AG04450 (cell line): Measurements from ENCODE around the gene MRPL47. TPM values are rescaled to one million over a fixed set of nuclear protein-coding genes. Genes with fewer than 3 reads are reported as not detected.

Experiments
- CTCF ChIA-PET: fragments of 300-600, 350-600 bp; formaldehyde crosslinking; extraction: SDS; loops from one replicate; lab custom pipeline; 2022; ENCODE audit warnings: antibody characterized with exemption, inconsistent platforms; lab: Charles Lee
- POLR2A ChIA-PET: fragments of 350-600 bp; formaldehyde crosslinking; extraction: SDS; loops from one replicate; lab custom pipeline; 2021; ENCODE audit warnings: antibody characterized with exemption, inconsistent platforms; lab: Yijun Ruan, JAX
- DNase-seq: peaks from one replicate; pipeline ENCODE4 v3.0.0-alpha.2; 2011; ENCODE audit warnings: low read depth, low spot score
- H3K27ac ChIP-seq: one replicate; pipeline ENCODE4 v1.5.1; 2012; ENCODE audit warnings: low read depth, low read length, control low read depth
- H3K27me3 ChIP-seq: one replicate; pipeline ENCODE4 v1.6.0; 2012; ENCODE audit warnings: low read length; ENCODE audit not compliant: control insufficient read depth, insufficient read depth
- H3K4me3 ChIP-seq: 2 replicates; pipeline ENCODE4 v1.5.1; 2011; ENCODE audit warnings: mild to moderate bottlenecking, low read depth, low read length, control low read depth
- H3K9me3 ChIP-seq: 2 replicates; pipeline ENCODE4 v1.5.1; 2012; ENCODE audit warnings: low read length; ENCODE audit not compliant: control insufficient read depth, insufficient read depth
- polyA plus RNA-seq: library from polyadenylated mRNA; depleted of rRNA; stranded (reverse); fragments of >200 nt; gene quantifications from 2 replicates; pipeline ENCODE4 v1.2.3, GENCODE V29; 2011
- TF ChIP-seq, protein P1 (sequence below): IDR thresholded peaks from 2 replicates; pipeline ENCODE4 v1.5.1; 2011; ENCODE audit warnings: low read depth, low read length, control low read depth, inconsistent platforms

Gene MRPL47
- polyA plus RNA-seq, 1 experiment: 87.9 TPM

DNA sequence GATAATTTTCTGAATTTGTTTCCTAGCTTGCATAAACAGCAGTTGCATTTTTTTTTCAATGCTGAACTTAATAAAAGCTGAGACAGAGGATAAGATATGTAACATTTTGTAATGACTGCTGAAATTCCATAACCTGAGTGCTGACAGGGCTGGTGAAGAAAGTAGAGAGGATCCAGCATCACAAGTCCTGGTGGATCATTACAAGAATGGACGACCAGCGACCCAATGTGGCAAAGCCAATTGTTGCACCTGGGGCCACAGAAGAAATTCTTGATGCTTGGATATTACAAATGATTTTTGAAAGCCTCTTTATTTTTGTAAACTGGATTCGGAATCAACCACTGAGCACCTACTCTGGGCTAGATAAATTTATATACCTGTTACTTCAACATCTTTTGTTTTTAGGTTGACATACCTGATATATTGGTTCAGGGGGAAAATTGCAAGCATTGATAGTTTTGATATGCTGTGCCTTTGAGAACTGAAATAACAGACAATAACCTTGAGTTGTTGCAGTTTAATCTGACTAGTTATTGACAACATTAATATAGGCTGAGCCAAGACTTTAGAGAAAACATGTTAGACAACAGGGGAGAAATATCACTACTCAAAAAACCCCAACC is 45.6 kb downstream of the MRPL47 start:
- H3K9me3 ChIP-seq: no peaks in the 10 kb centered on the region
- ChIA-PET CTCF (interaction anchor here (0.6 to 2.0 kb wide), 15 partner anchors 10 to 238 kb away, joined by 3 to 15 read pairs (median 4); no protein-coding TSS in a partner anchor), POLR2A (no interaction called here)
- no peak overlapping the region for H3K27ac ChIP-seq
- TF ChIP-seq, protein P1, sequence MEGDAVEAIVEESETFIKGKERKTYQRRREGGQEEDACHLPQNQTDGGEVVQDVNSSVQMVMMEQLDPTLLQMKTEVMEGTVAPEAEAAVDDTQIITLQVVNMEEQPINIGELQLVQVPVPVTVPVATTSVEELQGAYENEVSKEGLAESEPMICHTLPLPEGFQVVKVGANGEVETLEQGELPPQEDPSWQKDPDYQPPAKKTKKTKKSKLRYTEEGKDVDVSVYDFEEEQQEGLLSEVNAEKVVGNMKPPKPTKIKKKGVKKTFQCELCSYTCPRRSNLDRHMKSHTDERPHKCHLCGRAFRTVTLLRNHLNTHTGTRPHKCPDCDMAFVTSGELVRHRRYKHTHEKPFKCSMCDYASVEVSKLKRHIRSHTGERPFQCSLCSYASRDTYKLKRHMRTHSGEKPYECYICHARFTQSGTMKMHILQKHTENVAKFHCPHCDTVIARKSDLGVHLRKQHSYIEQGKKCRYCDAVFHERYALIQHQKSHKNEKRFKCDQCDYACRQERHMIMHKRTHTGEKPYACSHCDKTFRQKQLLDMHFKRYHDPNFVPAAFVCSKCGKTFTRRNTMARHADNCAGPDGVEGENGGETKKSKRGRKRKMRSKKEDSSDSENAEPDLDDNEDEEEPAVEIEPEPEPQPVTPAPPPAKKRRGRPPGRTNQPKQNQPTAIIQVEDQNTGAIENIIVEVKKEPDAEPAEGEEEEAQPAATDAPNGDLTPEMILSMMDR: peak; percentile 90
- no peak for DNase-seq
- H3K4me3 ChIP-seq: no peak overlapping the region
- H3K27me3 ChIP-seq: no peaks in the 10 kb centered on the region

DNA sequence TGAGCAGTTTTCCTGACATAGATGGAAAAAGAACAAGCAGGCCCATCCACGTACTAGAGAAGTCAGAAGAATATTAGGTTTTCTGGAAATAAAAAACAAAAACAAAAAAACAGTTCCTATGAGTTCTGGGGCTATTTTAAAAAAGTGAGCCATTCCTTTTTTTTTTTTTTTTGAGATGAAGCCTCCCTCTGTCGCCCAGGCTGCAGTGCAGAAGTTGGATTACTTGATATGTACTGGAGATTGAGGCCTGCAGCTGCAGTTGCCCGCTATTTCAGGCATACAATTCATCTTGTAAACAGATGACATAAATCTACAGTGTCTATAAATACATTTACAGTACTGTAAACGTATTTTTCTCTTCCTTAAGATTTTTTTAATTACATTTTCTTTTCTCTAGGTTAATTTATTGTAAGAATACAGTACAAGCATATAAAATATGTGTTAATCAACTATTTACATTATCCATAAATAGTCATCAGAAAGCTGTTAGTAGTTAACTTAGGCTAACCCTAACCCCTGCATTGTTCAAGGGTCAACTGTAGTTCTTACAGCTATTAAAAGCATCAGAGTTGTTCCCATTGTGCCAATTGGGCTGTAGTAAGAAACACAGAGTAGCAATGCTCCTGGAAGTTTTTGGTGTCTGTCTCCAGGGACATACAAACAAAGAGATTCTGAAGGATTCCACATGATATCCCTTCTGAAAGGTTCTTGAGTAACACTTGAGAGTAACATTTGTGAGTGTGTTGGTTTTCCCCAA is 52.9 kb downstream of the MRPL47 start:
- POLR2A ChIA-PET: no interaction called here
- peak overlapping the region; percentile 53 for H3K27ac ChIP-seq

DNA sequence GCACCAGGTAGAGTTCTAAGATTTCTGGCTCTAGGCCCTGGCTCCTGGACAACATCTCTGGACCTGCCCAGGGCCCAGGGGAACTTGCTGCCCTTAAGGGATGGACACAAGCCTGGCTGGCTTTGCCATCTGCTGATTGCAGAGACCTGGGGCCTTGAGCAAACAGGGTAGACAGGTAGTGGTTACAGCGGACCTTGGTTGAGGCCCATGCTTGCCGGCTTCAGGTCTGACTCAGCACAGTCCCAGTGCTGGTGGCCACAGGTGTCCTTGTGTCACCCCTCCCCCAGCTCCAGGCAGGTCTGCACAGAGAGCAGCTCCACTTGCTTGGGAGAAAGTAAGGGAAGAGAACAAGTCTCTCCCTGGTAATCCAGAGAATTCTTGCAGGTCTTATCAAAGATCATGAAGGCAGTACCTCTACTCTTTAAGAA is 57.6 kb downstream of the MRPL47 start:
- Histone ChIP-seq H3K9me3 (peaks cover 17% of the 10 kb centered on the region), H3K27ac (no peak overlapping the region), H3K4me3 (no peak overlapping the region), H3K27me3 (no peaks in the 10 kb centered on the region)
- DNase-seq: no peak
- ChIA-PET POLR2A (no interaction called here), CTCF (no interaction called here)
- TF ChIP-seq, protein P1: no peak

More for the DNA sequence above, 52.9 kb downstream of the MRPL47 start:
- TF ChIP-seq, protein P1: no peak
- H3K27me3 ChIP-seq: no peaks in the 10 kb centered on the region
- CTCF ChIA-PET: interaction anchor here (0.7 to 1.3 kb wide), 4 partner anchors 12 to 159 kb away, joined by 3 to 6 read pairs (median 4); no protein-coding TSS in a partner anchor
- DNase-seq: no peak
- H3K4me3 ChIP-seq: no peak overlapping the region
- H3K9me3 ChIP-seq: no peaks in the 10 kb centered on the region; the same call in 1 of the 2 replicates

DNA sequence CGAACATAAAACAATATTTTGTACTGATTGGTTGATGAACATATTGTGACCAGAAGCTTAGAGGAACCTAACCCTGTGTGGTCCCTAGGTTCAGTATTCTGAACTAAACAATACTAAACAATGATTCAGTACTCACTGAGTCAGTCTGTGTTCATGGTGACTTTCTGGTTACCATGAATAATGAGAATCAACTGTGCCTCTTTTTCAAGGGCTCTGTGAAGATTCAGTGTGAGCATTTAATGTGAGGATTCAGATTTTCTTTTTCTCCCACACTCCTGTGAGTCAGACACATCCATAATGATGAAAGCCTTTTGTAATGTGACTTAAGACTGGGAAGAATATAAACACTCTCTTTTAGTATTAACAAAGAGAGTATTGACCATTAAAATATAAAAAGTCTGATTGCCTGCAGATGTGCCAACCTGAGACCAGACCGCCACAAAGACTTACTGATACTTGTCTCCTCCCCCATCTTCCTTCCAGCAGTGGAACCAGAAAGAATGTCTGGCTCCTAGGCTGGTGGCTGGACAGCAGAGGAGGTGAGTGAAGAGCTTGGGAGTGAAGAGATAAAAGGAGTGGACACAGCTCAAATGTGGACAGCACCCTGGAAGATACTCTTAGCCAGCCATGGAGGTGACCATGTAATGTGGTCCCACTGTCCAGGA is 59.3 kb downstream of the MRPL47 start:
- no peaks in the 10 kb centered on the region for H3K27me3 ChIP-seq
- POLR2A ChIA-PET: no interaction called here
- TF ChIP-seq, protein P1: no peak
- H3K9me3 ChIP-seq: peaks cover 17% of the 10 kb centered on the region
- H3K4me3 ChIP-seq: no peak overlapping the region
- peak overlapping the region; percentile 91 for H3K27ac ChIP-seq
- CTCF ChIA-PET: interaction anchor here (0.6 to 1.0 kb wide), 2 partner anchors 83 to 128 kb away, joined by 3 read pairs; no protein-coding TSS in a partner anchor
- DNase-seq: peak; percentile 86
